ENCODE measurements around the gene INTS1.

The INTS1 gene

DNA sequence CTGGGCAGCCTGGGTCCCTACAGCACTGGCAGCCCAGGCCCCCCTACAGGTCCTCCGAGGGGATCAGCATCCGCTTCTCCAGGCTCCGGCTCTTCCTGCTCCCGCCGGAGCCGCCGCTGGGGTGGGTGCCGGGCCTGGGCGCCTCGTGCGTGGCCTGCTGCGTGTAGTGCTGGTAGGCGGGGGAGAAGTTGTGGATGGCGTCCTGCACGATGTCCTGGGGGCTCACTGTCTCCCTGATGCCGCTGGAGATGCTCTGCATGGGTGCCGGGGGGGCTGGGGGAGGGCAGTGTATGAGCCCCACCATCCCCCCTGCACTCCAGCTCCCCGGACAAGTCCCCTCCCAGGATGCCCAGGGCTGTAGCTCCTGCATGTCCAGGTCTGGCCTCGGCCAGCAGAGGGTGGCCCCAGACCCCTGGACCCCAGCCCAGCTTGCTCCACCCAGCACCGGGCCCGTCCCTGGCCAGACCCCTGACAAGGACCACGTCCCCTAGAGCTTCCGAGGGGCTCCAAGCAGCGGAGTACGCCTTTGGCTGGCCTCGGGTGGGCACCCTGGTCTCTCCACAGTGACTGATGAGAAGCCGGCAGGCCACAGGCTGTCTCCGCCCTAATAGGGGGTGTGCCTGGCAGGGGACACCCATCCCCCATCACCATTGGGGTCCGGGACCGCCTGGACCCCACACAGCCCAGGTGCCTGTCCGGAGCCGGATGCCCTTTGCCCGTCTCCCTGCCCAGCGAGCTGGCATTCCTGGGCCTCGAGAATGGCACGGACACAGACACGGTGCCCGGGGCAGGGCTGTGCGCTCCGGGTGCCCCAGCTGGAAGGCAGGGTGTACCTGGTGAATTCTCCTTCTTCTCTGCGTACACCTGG lies 43.0 kb upstream of the INTS1 start:
- Histone ChIP-seq H3K4me3 (ENCODE audit: low read depth, low read length, poor library complexity, severe bottlenecking) (no peak overlapping the region), H3K4me2 (ENCODE audit: low read length) (no peak overlapping the region), H3K36me3 (ENCODE audit: insufficient read depth, low read length) (peaks cover 22% of the 10 kb centered on the region; the same call in 1 of the 2 replicates), H2AFZ (ENCODE audit: low read length) (no peak overlapping the region), H3K9me2 (ENCODE audit: low read depth, low read length) (no peaks in the 10 kb centered on the region), H3K4me1 (ENCODE audit: insufficient read depth, low read length, severe bottlenecking) (no peaks in the 10 kb centered on the region), H3F3A (ENCODE audit: insufficient read depth, low read length) (no peaks in the 10 kb centered on the region), H4K20me1 (ENCODE audit: insufficient read depth, low read length) (no peaks in the 10 kb centered on the region), H3K27ac (ENCODE audit: low read depth, low read length, poor library complexity, severe bottlenecking) (no peak overlapping the region), H3K9me3 (ENCODE audit: low read length) (no peaks in the 10 kb centered on the region), H3K27me3 (ENCODE audit: insufficient read depth, low read length) (peaks cover 5% of the 10 kb centered on the region; the same call in 1 of the 2 replicates), H3K79me2 (ENCODE audit: insufficient read depth, low read length) (no peaks in the 10 kb centered on the region), H3K9ac (ENCODE audit: low read length) (no peak overlapping the region)
- TF ChIP-seq EZH2 (IDR thresholded peaks at IDR 0.05; ENCODE audit: borderline replicate concordance, low read length) (no peak), CTCF (IDR thresholded peaks at IDR 0.05; ENCODE audit: low read length) (no peak)

- no peaks in the 10 kb centered on the region for H3F3A ChIP-seq (ENCODE audit: insufficient read depth, low read length)
- no peak overlapping the region for H3K4me2 ChIP-seq (ENCODE audit: low read length)
- no peaks in the 10 kb centered on the region for H3K9me3 ChIP-seq (ENCODE audit: low read length)
- no peak overlapping the region for H2AFZ ChIP-seq (ENCODE audit: low read length)
- no peaks in the 10 kb centered on the region for H4K20me1 ChIP-seq (ENCODE audit: insufficient read depth, low read length)
- H3K36me3 ChIP-seq (ENCODE audit: insufficient read depth, low read length), result peaks cover 29% of the 10 kb centered on the region
- no peaks in the 10 kb centered on the region for H3K9me2 ChIP-seq (ENCODE audit: low read depth, low read length)
- H3K4me1 ChIP-seq (ENCODE audit: insufficient read depth, low read length, severe bottlenecking), result no peaks in the 10 kb centered on the region
- H3K4me3 ChIP-seq (ENCODE audit: low read depth, low read length, poor library complexity, severe bottlenecking), result no peak overlapping the region
- TF ChIP-seq CTCF (IDR thresholded peaks at IDR 0.05; ENCODE audit: low read length) (no peak), EZH2 (IDR thresholded peaks at IDR 0.05; ENCODE audit: borderline replicate concordance, low read length) (no peak)
- H3K27ac ChIP-seq (ENCODE audit: low read depth, low read length, poor library complexity, severe bottlenecking), result no peak overlapping the region
- peaks cover 3% of the 10 kb centered on the region; the same call in 1 of the 2 replicates for H3K27me3 ChIP-seq (ENCODE audit: insufficient read depth, low read length)
- H3K79me2 ChIP-seq (ENCODE audit: insufficient read depth, low read length), result no peaks in the 10 kb centered on the region
- H3K9ac ChIP-seq (ENCODE audit: low read length), result no peak overlapping the region
Observed at GRCh38 chr7:1546274-1546908, 42.2 kb upstream of the INTS1 start.

- H3F3A ChIP-seq (ENCODE audit: insufficient read depth, low read length), result no peaks in the 10 kb centered on the region
- no peaks in the 10 kb centered on the region for H3K9me3 ChIP-seq (ENCODE audit: low read length)
- no peaks in the 10 kb centered on the region for H3K4me1 ChIP-seq (ENCODE audit: insufficient read depth, low read length, severe bottlenecking)
- H3K36me3 ChIP-seq (ENCODE audit: insufficient read depth, low read length), result peaks cover 34% of the 10 kb centered on the region
- H2AFZ ChIP-seq (ENCODE audit: low read length), result no peak overlapping the region
- H3K79me2 ChIP-seq (ENCODE audit: insufficient read depth, low read length), result no peaks in the 10 kb centered on the region
- H4K20me1 ChIP-seq (ENCODE audit: insufficient read depth, low read length), result no peaks in the 10 kb centered on the region
- TF ChIP-seq CTCF (IDR thresholded peaks at IDR 0.05; ENCODE audit: low read length), result no peak; the same call in 1 of the 2 replicates
- TF ChIP-seq EZH2 (IDR thresholded peaks at IDR 0.05; ENCODE audit: borderline replicate concordance, low read length), result no peak
- H3K27me3 ChIP-seq (ENCODE audit: insufficient read depth, low read length), result peaks cover 1% of the 10 kb centered on the region; the same call in 1 of the 2 replicates
- no peak overlapping the region for H3K4me3 ChIP-seq (ENCODE audit: low read depth, low read length, poor library complexity, severe bottlenecking)
- H3K9me2 ChIP-seq (ENCODE audit: low read depth, low read length), result no peaks in the 10 kb centered on the region
- no peak overlapping the region for H3K27ac ChIP-seq (ENCODE audit: low read depth, low read length, poor library complexity, severe bottlenecking)
- H3K4me2 ChIP-seq (ENCODE audit: low read length), result no peak overlapping the region
- no peak overlapping the region for H3K9ac ChIP-seq (ENCODE audit: low read length)
Observed at GRCh38 chr7:1545417-1546246, 41.4 kb upstream of the INTS1 start.

Data from OCI-LY1 (cell line).